GM11168 (cell line): ENCODE measurements around the gene TMUB2.
"Not testable (repeated sequence)": the region's sequence is repeated elsewhere in the genome, so short reads cannot be mapped to it uniquely, and the experiment has no call there.

Source experiments
- in situ Hi-C: fragments of 300-500 bp; cut with MboI; formaldehyde crosslinking; loops from one replicate; pipeline ENCODE4 v1.12.0; 2022; ENCODE audit warnings: low sequenced_read_pairs; ENCODE audit not compliant: unreplicated experiment

The TMUB2 gene

DNA sequence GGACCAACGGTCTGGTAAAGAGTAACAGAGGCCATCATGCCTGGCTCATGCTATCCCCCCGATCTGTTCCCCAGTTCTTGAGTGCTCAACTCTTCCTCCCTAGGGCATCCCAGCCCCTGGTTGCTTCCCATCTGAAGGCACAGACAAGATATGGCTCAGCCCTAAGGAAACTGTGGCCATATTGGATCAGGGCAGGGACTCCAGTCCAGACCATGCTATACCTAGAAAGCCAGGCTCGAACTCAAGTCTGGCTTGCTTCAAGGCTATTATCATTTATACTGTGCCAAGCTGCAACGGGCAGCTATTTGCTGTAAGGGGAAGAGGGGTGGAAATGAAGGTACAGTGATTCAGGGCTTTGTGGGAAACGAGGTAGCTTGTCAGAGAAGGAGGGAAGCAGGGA lies 29.9 kb downstream of the TMUB2 start:
- in situ Hi-C loops: loop anchor here (25.0 kb wide), 1 partner anchor 296 kb away; the partner anchor contains the start of gene GPATCH8

DNA sequence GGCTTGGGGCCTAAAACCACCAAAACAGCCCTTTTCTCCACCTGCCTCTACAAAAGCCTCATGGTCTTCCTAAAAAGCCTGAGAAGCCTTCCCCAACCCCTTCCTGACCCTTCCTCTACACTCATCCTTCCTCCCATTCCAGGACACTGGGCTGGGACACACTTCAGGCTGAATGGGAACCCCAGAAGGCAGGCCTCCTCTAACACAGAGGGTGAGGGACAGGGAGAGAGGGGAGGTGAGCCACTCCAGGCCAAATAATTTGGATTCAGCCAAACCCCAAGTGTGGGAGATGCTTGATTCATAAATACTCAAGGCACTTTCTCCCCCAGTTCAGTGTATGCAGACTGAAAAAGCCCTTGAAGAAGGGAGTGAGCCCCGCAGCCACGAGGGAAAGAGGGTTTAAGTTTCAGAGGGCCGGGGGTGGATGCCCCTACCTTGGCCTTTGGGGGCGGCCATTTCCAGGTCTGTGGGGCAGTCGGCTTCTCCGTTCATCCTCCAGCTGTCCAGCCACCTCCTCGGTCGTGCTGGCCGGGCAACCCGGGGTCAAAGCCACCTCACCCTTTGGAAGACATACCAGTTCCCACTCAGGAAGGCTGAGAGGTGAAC lies 31.1 kb downstream of the TMUB2 start:
- in situ Hi-C loops: loop anchor here (25.0 kb wide), 1 partner anchor 294 kb away; the partner anchor contains the start of gene GPATCH8

DNA sequence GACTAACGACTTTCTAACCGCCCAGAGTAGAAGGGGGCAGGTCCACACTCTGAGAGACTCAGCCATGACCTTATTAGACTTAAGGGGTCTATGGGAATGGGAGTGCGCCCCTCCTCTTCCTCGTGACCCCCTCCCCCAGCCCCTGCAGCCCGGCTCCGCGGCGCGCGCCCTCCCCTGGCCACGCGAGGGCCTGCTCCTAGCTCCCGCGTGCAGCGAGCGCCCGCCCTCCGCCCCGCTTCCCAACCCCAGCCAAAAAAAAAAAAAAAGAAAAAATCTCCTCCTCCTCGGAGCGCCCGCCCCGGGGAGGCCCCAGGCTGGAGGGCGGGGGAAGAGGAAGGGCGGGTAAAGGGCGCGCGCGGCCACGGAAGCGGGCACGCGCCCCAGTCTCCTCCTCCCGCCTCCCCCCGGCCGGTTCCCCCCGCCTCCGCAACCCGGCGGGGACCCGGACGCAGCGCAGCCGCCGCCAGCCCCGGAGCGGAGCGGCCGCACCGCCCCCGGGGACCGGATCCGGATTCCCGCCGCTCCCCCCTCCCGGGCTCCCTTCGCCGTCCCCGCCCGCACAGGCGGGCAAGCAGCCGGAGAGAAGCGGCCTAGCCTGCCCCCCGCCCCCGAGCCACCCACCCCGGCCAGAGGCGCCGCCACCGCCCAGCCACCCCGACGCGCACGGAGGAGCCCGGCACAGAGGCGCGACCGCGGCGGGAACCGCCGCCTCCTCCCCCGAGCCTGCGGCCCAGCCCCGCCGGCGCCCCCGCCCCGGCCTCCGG lies 31.8 kb downstream of the TMUB2 start:
- in situ Hi-C loops: loop anchor here (25.0 kb wide), 1 partner anchor 294 kb away; the partner anchor contains the start of gene GPATCH8

DNA sequence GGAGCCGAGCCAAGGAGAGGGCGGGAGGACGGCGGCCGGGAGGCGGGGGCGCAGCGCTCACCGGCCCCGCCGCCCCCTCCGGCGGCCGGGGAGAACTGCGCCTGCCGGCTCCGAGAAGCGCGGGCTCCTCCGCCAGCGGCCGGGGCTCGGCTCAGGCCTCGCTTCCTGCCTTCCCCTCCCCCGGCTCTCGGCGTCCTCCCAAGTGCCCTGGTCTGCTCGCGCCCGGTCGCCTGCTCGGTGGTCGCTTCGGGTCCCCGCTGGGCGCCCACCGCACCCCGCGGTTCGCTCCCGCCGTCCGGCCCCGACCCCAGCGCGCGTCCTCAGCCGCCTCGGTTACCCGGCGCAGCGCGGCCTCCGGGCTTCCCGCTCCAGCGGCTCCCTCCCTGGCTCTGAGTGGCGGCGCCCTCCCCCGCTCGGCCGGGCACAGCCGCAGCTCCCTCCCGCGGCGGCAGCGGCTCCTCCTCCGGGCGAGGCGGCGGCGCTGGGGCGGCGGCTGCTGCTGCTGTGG lies 32.4 kb downstream of the TMUB2 start:
- in situ Hi-C loops: loop anchor here (25.0 kb wide), 1 partner anchor 293 kb away; the partner anchor contains the start of gene GPATCH8

DNA sequence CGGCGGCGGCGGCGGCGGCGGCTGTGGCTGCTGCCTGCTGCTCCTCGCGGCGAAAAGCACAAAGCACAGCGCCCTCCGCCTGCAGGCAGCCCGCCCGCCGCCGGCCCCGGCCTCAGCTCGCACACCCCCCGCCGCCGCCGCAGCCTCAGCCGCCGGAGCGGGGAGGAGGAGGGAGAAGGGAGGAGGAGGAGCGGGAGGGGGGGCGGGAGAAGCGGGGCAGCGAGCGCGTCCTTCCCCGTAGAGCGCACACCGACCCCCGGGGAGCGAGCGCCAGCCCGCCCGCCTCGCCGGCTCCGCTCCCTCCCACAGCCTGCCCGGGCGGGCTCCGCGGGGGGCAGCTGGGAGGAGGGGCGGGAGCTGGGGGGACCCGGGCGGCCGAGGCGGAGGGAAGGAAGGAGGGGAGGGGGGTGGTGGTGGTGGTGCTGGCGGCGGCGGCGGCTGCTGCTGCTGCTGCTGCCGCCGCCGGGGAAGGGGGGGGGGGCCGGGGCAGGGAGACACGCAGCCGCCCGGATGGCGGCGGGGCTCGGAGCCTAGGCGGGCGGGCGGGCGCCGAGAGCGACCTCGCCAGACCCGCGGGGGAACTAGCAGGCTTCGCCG lies 32.9 kb downstream of the TMUB2 start, which contains the start of gene UBTF:
UBTF (minus strand) TSS at position 60 of the 597 bp plus-strand sequence. CDS start 1,446 bp downstream, outside the sequence.
- in situ Hi-C loops: loop anchor here (25.0 kb wide), 1 partner anchor 293 kb away; the partner anchor contains the start of gene GPATCH8

DNA sequence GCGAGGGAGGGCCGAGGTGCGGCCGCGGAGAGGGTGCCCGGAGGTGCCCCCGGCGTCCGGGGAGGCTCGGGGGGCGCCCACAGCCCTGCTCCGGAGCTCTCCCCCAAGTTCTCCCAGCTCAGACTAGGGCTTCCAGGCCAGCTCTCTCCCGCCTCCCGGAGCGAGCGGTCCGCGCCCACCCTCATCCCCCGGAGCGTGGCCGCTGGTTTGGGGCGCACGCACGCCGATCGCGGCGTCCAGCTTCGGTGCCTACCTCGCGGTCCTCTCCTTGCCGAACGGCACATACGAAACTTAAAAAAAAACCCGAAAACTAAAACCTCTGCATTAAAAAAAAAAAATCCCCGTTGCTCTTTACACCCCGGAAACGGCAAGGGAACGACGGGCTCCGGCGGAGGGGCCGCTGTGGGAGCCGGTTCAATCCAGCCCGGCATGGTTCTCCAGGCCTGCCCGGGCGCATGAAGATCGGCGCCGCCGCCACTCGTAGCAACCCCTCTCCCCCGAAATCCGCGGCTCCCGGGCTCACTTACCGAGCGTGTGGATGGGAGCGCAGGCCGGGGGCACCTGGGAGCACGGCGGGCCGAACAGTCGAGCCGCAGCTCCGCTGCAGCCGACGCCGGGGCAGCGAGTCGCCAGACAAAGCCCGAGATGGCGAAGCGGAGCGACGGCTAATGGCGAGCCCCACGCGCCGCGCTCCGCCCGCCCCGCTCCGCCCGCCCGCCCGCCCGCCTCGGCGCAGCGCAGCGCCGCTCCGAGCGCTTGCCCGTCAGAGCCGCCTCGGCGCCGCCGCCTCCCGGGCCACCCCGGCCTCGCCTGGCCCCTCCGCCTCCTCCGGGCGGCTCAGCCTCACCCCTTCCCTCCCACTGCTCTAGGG lies 33.7 kb downstream of the TMUB2 start:
- in situ Hi-C loops: loop anchor here (25.0 kb wide), 1 partner anchor 292 kb away; the partner anchor contains the start of gene GPATCH8

DNA sequence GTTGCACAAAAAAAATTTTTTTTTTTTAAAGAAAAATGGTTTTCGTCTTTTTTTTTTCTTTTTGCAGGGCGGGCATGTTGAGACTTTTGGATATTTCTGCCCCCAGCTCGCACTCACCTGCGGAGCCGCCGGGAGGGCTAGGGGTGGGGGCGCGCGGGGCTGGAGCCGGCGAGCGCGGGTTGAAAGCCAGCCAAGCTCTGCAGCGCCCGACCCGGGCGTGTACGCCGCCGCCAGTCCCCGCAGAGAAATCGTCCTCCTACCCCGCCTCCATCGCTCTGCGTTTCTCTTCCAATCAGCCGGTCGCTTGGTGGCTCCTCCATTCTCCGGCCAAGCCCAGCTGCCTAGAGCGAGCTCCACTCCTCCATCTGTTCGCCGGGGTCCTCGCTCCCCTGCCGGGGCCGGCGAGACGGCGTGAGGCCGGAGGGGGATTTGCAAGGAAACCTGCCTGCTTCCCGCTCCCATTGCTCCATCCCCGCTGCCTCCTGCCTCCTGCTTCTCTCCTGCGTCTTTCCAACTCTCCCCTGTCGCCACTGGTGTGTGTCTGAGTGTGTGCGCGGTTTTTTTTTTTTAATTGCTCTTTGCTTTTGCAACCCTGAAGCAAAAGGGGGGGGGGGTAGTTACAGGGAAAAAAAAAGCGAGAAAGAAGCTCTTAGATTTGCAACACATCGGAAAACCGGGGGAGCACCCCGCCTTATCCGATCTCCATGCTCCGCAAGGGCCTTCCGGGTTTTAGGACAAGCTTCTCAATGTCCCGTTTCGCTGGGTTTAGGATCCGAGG lies 34.5 kb downstream of the TMUB2 start:
- in situ Hi-C loops: loop anchor here (25.0 kb wide), 1 partner anchor 291 kb away; the partner anchor contains the start of gene GPATCH8

DNA sequence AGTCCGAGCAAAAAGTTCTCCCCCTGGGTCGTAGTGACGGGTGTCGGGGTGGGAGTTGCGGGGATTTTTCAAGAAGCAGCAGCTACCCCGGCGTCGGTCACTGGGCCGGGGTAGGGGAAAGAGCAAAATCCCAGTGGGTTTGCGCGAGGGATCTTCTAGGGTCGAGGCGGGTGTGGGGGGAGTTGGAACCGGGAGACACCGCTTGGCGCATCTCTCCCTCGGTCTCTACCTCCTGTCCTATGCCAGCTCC lies 35.0 kb downstream of the TMUB2 start:
- in situ Hi-C loops: loop anchor here (25.0 kb wide), 1 partner anchor 291 kb away; the partner anchor contains the start of gene GPATCH8

DNA sequence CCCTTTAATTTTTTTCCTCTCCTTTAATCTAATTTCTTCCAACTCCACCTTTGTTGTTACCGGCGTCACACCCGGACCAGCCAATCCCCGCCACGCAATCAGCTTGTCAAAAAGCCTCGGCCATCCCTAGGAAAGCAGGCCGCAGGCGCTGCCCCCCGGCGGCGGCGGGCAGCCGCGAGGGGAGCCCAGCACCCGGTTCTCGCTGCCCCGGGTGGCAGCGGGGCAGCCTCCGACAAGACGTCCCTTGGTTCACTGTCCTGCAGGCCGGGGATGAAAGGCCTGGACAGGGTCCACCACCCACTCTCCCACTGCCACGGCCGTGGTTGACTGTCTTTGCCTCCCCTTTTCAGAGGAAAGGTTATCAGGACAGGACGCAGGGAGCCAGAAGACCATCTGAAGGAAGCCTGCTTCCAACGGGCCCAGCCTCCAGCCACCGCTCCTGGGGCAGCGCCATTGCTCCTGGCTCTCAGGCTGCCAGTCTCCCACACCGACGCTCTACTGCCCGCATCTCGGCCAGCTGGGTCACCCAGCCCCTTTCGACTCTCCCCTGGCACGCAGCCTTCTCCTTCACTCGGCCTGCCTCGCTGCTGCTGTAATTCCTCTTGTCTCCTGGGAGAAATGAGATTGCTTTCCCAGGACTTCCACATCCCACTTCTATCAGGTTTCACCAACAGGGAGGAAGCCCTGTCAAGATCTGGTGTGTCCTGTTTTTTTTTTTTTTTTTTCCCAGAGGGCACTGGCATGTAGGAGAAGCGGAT lies 35.5 kb downstream of the TMUB2 start:
- in situ Hi-C loops: loop anchor here (25.0 kb wide), 1 partner anchor 290 kb away; the partner anchor contains the start of gene GPATCH8

DNA sequence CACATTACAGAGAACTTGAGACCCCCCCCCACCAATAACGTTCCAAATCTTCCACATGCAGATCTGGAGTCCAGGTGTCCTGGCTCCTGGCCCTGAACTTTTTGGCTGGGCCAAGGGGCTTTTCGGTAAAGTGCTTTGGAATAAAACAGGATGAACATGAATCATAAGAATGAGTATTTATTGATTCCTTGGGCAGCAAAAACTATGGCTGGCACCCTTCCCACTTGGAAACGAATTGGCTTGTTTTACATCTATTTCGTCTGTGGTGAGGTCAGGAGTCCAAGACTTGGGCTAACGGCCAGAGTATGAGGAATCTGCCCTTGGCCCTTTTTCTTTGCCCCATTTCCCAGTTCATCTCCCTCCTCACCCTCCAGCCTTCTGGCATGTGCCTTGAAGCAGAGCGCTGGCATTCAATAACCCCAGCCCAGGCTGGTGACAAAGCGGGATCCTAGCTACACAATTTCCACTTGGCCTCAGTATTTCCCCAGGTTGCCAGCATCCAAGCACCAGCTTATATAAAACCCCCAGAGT lies 36.8 kb downstream of the TMUB2 start:
- in situ Hi-C loops: loop anchor here (25.0 kb wide), 1 partner anchor 289 kb away; the partner anchor contains the start of gene GPATCH8

DNA sequence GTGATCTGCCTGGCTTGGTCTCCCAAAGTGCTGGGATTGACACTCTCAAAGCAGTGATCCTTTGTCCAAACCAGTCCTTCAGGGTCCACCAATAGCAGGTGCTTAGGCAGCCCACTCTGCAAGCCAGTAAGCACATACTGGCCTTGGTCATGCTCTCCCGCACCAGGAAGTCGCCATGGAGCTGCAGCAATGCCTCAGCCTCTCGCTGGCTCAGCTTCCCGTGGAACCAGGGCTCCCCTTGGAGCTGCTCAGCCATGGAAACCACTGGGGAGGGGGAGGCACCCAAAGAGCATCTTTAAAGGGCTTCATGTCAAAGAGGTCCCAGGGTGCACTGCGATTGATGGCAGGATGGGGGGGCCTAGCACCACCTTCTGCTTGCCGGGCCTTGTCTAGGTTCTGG lies 42.3 kb downstream of the TMUB2 start:
- in situ Hi-C loops: no loop called here

DNA sequence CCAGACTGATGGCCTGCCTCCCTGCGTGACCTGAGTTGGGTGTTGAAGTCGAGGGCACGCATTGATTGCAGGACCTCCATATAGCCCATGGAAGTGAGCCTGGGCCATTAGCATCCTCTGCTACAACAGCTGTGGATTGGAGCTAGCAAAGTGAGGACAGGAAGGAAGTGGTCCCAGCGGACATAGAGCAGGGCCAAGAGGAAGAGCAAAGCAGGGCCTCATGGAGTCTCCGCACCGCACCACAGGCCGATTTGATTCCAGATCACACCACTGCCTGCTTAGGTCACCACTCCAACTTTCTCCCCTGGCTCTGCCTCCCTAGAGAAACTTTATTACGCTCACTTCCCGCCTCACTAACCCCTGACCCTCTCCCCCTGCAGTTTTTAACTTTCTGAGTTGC lies 43.4 kb downstream of the TMUB2 start:
- in situ Hi-C loops: no loop called here

DNA sequence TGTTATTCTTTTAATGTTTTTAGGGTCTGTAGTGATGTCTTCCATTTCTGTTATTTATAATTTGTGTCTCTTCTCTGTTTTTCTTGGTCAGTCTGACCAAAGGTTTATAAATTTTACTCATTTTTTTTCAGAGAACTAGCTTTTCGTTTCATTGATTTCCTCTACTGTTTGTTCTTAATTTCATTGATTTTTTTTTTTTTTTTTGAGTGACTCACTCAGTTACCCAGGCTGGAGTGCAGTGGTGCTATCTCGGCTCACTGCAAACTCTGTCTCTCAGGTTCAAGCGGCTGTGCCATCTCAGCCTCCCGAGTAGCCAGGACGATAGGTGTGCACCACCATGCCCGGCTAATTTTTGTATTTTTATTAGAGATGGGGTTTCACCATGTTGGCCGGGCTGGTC lies 45.3 kb downstream of the TMUB2 start:
- in situ Hi-C loops: no loop called here

DNA sequence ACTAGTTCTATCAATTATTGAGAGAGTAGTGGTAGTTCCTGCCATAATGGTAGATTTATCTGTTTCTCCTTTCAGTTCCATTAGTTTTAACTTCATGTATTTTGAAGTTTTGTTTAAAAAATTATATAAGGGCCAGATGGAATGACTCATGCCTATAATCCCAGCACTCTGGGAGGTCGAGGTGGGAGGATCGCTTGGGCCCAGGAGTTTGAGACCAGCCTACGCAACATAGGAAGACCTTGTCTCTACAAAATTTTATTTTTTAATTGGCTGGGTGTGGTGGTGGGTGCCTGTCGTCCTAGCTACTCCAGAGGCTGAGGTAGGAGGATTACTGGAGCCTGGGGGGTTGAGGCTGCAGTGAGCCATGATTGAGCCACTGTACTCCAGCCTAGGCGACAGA lies 46.8 kb downstream of the TMUB2 start:
- in situ Hi-C loops: no loop called here

DNA sequence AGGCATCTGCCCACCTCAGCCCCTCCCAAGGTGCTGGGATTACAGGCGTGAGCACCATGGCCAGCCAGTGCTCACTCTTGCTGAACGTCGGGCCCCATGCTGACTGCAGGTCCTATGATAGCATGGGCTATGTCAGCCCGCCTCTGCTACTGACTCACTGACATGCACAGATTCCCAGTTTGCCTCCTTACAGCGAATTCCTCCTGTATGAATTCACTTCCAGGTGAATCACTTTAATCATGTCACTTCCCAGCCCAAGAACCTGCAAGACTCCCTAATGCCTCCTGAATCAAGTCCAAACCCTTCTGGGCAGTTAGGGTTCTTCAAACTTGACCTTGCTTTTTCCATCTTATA lies 48.8 kb downstream of the TMUB2 start:
- in situ Hi-C loops: no loop called here

DNA sequence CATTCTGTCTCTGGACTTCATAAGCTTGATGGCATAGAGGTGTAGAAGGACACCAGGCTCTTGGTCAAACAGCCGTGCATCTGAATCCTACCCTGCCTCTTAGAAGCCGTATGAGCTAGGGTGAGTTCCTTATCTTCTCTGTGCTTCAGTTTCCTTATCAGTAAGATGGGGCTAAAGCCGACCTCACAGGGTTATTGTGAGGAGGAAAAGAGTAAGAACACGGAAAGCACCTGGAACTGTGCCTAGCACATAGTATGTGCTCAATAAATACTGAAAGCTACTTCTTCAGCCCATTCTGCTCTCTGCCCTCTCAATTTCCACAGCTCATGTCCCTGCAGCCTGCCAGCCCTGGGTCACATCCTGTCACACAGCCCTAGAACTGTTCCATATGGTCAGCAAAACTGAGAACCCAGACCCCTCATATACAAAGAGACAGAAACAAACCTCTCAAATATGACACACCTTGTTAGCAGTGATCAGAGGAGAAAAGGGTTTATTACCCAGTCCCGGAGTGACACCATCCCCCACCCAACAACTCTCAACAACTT lies 49.7 kb downstream of the TMUB2 start:
- in situ Hi-C loops: no loop called here

DNA sequence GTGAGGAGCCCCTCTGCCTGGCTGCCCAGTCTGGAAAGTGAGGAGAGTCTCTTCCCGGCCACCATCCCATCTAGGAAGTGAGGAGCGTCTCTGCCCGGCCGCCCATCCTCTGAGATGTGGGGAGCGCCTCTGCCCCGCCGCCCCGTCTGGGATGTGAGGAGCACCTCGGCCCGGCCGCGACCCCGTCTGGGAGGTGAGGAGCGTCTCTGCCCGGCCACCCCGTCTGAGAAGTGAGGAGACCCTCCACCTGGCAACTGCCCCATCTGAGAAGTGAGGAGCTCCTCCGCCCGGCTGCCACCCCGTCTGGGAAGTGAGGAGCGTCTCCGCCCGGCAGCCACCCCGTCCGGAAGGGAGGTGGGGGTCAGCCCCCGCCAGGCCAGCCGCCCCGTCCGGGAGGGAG lies 51.1 kb downstream of the TMUB2 start:
- in situ Hi-C loops: not testable (repeated sequence)

DNA sequence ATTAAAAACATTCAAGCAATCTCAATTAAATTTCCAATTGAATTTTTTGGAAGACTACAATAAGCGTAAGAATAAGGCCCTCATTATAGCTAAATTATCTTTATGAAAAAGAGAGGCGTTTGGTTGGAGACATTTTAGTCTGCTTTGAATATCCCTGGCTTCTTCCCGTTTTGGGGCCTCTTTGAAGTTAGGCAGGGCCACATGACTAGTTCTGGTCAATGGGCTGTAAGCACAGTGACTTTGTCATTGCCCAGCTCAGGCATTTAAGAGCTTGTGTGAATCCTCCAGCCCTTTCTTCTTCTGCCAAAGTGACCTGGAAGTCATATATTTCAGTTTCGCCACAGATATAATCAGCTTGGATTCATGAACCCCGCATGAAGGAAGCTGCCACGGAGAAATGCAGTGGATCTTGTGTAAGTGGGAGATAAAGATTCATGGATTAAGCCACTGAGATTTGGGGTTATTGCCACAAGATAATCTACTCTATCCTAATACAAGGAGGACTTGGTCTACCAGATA lies 54.4 kb downstream of the TMUB2 start:
- in situ Hi-C loops: no loop called here
